GM12873 (cell line): ENCODE data around the gene TULP1.

Experiments used
- TF ChIP-seq, protein P1 (sequence below): IDR thresholded peaks from 2 replicates; pipeline ENCODE4 v1.5.1; 2012; ENCODE audit warnings: low read depth, mild to moderate bottlenecking, moderate library complexity, low read length, control low read depth; ENCODE audit not compliant: insufficient read depth; ENCODE audit errors: missing control alignments

The TULP1 gene

DNA sequence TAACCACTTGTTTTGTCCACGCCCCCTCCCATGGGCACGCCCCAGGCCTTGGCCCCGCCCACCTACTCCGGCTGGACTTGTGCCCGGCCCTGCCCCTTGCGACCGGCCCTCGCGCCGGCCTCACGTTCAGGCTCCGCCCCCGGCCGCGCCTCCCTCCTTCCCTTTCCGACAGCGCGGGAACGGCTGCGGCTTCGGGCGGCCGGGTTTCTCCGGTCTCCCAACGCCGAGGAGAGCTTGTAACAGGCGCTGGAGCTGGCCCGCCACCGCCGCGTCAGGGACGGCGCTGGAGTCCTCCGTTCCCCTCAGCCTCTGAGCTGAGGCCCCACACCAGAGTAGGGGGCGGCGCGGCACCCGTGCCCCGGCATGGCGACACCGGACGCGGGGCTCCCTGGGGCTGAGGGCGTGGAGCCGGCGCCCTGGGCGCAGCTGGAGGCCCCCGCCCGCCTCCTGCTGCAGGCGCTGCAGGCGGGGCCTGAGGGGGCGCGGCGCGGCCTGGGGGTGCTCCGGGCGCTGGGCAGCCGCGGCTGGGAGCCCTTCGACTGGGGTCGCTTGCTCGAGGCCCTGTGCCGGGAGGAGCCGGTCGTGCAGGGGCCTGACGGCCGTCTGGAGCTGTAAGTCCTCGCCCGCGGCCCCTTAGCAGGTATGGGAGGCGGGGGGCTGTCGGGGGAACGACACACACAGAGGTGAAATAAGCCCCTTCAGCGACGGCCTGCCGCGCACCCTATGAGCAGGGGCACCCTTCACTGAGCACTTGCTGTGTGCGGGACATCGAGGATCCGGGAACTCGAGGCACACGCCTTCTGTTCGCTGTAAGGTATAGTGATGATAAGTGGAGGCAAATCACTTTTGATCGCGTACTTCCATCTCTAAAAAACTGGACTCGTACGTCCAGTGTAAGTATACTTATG lies 60.3 kb downstream of the TULP1 start, which contains the start of gene FANCE:
TSS of gene FANCE (plus strand) at position 156 of the 908 bp plus-strand sequence. CDS start at position 364, 208 bp downstream.
- TF ChIP-seq, protein P1, sequence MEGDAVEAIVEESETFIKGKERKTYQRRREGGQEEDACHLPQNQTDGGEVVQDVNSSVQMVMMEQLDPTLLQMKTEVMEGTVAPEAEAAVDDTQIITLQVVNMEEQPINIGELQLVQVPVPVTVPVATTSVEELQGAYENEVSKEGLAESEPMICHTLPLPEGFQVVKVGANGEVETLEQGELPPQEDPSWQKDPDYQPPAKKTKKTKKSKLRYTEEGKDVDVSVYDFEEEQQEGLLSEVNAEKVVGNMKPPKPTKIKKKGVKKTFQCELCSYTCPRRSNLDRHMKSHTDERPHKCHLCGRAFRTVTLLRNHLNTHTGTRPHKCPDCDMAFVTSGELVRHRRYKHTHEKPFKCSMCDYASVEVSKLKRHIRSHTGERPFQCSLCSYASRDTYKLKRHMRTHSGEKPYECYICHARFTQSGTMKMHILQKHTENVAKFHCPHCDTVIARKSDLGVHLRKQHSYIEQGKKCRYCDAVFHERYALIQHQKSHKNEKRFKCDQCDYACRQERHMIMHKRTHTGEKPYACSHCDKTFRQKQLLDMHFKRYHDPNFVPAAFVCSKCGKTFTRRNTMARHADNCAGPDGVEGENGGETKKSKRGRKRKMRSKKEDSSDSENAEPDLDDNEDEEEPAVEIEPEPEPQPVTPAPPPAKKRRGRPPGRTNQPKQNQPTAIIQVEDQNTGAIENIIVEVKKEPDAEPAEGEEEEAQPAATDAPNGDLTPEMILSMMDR: no peak

DNA sequence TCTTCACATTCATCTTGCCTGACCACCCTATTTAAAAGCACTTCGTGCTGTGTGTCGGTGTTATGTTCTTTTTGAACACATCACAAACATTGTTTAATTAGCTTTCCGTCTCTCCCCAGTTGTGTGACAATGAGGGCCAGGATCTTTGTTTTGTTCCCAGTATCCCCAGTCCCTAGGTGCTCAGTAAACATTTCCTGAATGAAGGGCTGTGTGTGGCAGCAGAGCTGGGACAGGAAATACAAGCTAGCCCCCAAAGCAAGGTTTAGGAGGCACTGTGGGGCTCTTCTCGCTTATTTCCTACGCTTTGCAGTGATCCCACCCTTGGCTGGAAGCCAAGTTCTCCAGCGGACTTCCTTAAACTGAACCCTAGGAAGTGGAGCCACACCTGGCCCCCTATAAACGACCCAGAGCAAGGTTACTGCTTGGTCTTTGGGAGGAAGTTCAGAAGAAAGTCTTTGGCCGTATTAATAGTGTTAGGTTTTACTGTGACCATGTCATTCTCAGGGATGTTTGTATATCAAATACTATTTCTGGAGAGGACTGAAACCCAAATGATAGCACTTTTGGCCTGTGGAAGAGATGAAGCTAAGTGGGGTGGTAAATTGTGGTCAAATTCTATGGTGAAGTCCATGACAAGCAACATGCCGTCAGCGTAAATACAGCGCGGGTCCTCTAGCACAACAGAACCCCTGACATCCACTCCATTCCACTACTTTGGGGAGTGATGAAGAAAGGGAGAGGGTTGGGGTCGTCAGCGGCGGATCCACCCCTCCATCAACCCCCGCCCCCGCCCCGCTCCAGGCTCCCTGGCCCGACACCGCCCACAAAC lies 61.1 kb downstream of the TULP1 start:
- TF ChIP-seq, protein P1: no peak

DNA sequence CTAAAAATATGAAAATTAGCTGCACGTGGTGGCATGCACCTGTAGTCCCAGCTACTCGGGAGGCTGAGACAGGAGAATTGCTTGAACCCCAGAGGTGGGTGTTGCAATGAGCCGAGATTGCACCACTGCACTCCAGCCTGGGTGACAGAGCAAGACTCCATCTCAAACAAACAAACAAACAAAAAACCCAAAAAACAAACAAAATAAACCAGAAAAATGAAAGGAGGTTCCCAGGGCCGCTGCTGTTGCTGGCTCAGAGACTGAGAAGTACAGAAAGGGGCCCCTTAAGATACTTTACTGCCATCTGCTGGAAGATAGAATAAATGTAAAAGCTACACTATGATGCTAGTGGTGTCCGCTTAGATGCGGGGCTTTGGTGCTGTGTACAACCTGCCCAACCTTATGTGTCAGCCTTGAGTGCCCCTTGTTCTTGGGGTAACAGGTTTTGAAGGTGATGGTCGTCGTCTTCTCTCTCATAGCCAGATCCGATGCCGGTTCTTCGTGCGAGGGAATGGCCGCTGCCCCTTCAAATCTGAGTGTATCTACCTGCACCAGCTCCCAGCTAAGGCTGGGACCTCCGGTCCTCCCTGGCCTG lies 63.3 kb downstream of the TULP1 start:
- TF ChIP-seq, protein P1: peak; percentile 72

DNA sequence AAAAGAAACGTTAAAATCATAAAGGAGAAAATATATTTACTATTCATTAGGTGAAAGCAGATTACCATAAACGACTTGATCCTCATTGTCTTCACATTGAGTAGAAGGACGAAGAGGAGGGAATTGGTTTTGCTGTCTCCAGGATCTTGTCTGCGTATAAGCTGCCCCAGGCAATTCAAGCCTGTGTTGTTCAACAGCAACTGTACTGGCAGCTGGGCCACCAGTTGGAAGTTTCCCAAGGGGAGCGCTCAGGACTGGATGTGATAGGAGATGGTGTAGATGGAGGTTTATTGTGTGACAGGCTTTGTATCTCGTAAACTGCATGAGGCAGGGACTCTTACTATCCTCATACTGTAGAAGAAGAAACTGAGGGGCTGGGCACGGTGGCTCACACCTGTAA lies 64.5 kb downstream of the TULP1 start:
- TF ChIP-seq, protein P1: no peak
